Gastrocnemius medialis (tissue), 4 donors: ENCODE measurements around the gene KDM4B.

Experiments used
- POLR2A ChIP-seq, 2 donors: fragments of 450-650 bp; IDR thresholded peaks; one replicate each; pipeline ENCODE4 v1.6.1; 2017; ENCODE audit warnings: antibody characterized with exemption in 2 of 2, mild to moderate bottlenecking in 2 of 2, moderate library complexity in 2 of 2
- TF ChIP-seq, protein P1 (sequence below), 5 experiments: fragments of 450-650 bp in 3 of 5; fragments of 200-600 bp in 2 of 5; sonication (generic) in 2 of 5; IDR thresholded peaks in 4 of 5; conservative IDR thresholded peaks in 1 of 5; 1 replicate in 4 of 5; 2 replicates in 1 of 5; pipeline ENCODE4 v1.5.1; 2016 to 2019; ENCODE audit warnings: antibody characterized with exemption in 5 of 5, mild to moderate bottlenecking in 3 of 5, moderate library complexity in 3 of 5

DNA sequence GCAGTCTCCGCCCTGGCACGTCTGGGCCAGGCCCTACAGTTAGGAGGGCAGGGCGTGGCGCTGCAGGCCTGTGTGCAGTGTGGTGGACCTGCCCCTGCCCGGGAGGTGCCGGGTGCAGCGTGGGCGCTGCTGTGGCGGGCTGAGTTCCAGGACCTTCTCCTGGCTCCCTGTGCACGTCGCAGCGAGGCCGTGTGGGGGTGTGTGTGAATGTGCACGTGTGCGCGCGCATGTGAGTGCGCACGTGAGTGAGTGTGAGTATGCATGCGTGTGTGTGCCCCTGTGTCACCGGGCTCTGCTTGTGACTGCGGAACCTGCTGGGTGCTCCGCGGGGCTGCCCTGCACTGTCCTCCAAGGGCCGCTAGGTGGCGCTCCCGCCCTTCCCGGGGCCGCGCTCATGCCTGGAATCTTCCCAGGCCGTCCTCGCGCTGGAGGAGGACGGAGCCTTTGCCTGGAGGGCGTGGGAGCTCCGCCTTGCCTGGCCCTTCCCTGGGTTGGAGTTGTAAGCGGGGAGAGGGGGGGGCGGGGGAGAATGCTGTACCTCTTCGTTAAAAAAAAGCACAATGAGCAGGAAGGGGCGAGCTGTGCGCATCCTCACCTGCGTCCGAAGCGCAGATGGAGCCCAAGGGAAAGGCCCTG, 79.3 kb downstream of the KDM4B start:
- TF ChIP-seq, protein P1, sequence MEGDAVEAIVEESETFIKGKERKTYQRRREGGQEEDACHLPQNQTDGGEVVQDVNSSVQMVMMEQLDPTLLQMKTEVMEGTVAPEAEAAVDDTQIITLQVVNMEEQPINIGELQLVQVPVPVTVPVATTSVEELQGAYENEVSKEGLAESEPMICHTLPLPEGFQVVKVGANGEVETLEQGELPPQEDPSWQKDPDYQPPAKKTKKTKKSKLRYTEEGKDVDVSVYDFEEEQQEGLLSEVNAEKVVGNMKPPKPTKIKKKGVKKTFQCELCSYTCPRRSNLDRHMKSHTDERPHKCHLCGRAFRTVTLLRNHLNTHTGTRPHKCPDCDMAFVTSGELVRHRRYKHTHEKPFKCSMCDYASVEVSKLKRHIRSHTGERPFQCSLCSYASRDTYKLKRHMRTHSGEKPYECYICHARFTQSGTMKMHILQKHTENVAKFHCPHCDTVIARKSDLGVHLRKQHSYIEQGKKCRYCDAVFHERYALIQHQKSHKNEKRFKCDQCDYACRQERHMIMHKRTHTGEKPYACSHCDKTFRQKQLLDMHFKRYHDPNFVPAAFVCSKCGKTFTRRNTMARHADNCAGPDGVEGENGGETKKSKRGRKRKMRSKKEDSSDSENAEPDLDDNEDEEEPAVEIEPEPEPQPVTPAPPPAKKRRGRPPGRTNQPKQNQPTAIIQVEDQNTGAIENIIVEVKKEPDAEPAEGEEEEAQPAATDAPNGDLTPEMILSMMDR (IDR thresholded peaks at IDR 0.05 in 4 of 5, conservative IDR thresholded peaks at IDR 0.05 in 1 of 5), result peak; percentile 97 to 100 (median 98)
- no peak for TF ChIP-seq POLR2A (IDR thresholded peaks at IDR 0.05)
